NCI-H748 treated with DMSO at 0.1 percent for 48 hours (cell line): ENCODE results near the gene VSX2.

Experiments used
- DNase-seq: peaks from one replicate; lab custom pipeline; 2025; lab: John Stamatoyannopoulos, UW

The VSX2 gene

GRCh38 chr14:74302634-74303569 lies 63.7 kb downstream of the VSX2 start, which contains the start of gene ABCD4:
TSS of gene ABCD4 (minus strand) at chr14:74302934. CDS start at chr14:74302912, 22 bp downstream.
- DNase-seq, result peak; percentile 90

GRCh38 chr14:74308695-74309094 lies 69.4 kb downstream of the VSX2 start:
- no peak for DNase-seq

DNA sequence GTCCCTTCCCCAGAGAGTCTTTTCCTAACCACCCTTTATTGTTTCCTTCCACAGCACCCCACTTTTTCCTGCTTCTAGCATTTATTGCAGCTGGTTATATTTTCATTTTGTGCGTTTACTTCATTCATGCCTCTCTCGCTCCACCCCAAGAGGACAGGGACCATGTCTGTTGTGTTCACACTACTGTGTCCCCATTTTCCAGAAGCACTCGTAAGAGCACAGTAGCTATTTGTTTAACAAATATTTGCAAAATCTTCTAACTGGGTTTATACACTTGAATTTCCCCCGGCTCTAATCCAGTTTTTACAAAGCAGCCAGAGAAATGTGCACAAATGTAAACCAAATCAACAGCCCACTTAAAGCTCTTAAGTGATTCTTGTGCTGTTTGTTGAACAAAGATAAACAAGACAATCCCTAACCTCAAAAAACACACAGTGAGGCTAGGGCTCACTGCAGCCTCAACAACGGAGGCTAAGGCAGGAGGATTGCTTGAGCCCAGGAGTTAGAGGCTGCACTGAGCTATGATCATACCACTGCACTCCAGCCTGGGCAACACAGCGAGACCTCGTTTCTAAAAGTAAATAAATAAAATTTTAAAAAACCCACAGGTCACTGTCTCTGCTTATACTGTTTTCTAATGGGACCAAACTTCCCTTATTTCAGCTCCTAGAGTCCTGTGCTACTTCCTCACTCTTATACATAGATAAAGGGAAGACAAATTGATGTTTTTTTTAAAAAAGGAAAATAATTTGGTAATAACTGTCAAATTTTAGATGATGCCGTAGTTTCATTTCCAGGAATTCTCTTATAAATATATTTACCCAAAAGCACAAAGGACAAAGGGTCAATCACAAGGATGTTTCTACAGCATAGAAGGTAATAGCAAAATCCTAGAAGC lies 70.1 kb downstream of the VSX2 start:
- DNase-seq, result no peak

GRCh38 chr14:74312161-74312560 lies 72.9 kb downstream of the VSX2 start:
- DNase-seq, result no peak
